HCT116 (cell line): ENCODE results near the gene SUCNR1.

ENCODE experiments used
- ATF3 ChIP-seq: IDR thresholded peaks from 2 replicates; pipeline ENCODE4 v1.6.1; 2012
- CTCF ChIP-seq, 3 experiments: fragments of 200-600 bp in 1 of 3; sonication (generic) in 1 of 3; IDR thresholded peaks in 2 of 3; conservative IDR thresholded peaks in 1 of 3; 2 replicates each; pipeline ENCODE4 v1.5.1; 2012 to 2017; ENCODE audit warnings: low read depth in 2 of 3, low read length in 2 of 3, antibody characterized with exemption in 1 of 3, borderline replicate concordance in 1 of 3, control low read depth in 1 of 3, mild to moderate bottlenecking in 1 of 3, mixed read lengths in 1 of 3, mixed run types in 1 of 3, moderate library complexity in 1 of 3; ENCODE audit not compliant: insufficient read depth in 1 of 3
- RAD21 ChIP-seq: IDR thresholded peaks from 2 replicates; pipeline ENCODE4 v1.6.1; 2012; ENCODE audit warnings: low read depth, mild to moderate bottlenecking
- SP1 ChIP-seq: IDR thresholded peaks from 2 replicates; pipeline ENCODE4 v1.6.1; 2012; ENCODE audit warnings: low read depth
- TF ChIP-seq, protein P1 (sequence below): IDR thresholded peaks from 2 replicates; pipeline ENCODE4 v1.6.1; 2012; ENCODE audit warnings: low read depth

GRCh38 chr3:151925876-151926275, 52.4 kb downstream of the SUCNR1 start:
- TF ChIP-seq CTCF (IDR thresholded peaks at IDR 0.05 in 2 of 3, conservative IDR thresholded peaks at IDR 0.05 in 1 of 3; ENCODE audit: borderline replicate concordance in 1 of 3, insufficient read depth in 1 of 3, low read depth in 2 of 3, low read length in 2 of 3), result no peak
- TF ChIP-seq SP1, result no peak
- TF ChIP-seq ATF3, result no peak
- TF ChIP-seq RAD21, result no peak
- TF ChIP-seq, protein P1, sequence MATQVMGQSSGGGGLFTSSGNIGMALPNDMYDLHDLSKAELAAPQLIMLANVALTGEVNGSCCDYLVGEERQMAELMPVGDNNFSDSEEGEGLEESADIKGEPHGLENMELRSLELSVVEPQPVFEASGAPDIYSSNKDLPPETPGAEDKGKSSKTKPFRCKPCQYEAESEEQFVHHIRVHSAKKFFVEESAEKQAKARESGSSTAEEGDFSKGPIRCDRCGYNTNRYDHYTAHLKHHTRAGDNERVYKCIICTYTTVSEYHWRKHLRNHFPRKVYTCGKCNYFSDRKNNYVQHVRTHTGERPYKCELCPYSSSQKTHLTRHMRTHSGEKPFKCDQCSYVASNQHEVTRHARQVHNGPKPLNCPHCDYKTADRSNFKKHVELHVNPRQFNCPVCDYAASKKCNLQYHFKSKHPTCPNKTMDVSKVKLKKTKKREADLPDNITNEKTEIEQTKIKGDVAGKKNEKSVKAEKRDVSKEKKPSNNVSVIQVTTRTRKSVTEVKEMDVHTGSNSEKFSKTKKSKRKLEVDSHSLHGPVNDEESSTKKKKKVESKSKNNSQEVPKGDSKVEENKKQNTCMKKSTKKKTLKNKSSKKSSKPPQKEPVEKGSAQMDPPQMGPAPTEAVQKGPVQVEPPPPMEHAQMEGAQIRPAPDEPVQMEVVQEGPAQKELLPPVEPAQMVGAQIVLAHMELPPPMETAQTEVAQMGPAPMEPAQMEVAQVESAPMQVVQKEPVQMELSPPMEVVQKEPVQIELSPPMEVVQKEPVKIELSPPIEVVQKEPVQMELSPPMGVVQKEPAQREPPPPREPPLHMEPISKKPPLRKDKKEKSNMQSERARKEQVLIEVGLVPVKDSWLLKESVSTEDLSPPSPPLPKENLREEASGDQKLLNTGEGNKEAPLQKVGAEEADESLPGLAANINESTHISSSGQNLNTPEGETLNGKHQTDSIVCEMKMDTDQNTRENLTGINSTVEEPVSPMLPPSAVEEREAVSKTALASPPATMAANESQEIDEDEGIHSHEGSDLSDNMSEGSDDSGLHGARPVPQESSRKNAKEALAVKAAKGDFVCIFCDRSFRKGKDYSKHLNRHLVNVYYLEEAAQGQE, result no peak
